Stimulated activated CD4-positive, alpha-beta T cell treated with anti-CD3 and anti-CD28 coated beads, Interleukin-15, amount 100 ng/mL, for 24 hours (primary cell): ENCODE measurements around the gene PIK3CG.

Experiments
- DNase-seq: peaks from one replicate; pipeline ENCODE4 v3.0.0-alpha.2; 2020

Gene PIK3CG

GRCh38 chr7:106858618-106859532 lies 6.2 kb upstream of the PIK3CG start:
- DNase-seq, result no peak

GRCh38 chr7:106862317-106863089 lies 2.6 kb upstream of the PIK3CG start:
- no peak for DNase-seq

- no peak for DNase-seq
These were observed 1.6 kb upstream of the PIK3CG start for GRCh38 chr7:106863274-106863997.

- no peak for DNase-seq
These were observed 592 bp upstream of the PIK3CG start for GRCh38 chr7:106864298-106865081.

- peak; percentile 33 for DNase-seq
These were observed 1.5 kb downstream of the PIK3CG start for GRCh38 chr7:106866298-106867281.

- no peak for DNase-seq
These were observed 2.7 kb downstream of the PIK3CG start for GRCh38 chr7:106867641-106868351.

GRCh38 chr7:106868364-106868763 lies 3.3 kb downstream of the PIK3CG start:
- DNase-seq, result no peak

GRCh38 chr7:106869954-106870353 lies 4.9 kb downstream of the PIK3CG start:
- no peak for DNase-seq

- no peak for DNase-seq
These were observed 5.4 kb downstream of the PIK3CG start for GRCh38 chr7:106870528-106870927.

GRCh38 chr7:106870983-106871410 lies 5.9 kb downstream of the PIK3CG start:
- DNase-seq, result no peak

- no peak for DNase-seq
These were observed 6.9 kb downstream of the PIK3CG start for GRCh38 chr7:106871793-106872571.

GRCh38 chr7:106872763-106873162 lies 7.7 kb downstream of the PIK3CG start:
- no peak for DNase-seq

GRCh38 chr7:106874076-106874475 lies 9.0 kb downstream of the PIK3CG start:
- no peak for DNase-seq

- no peak for DNase-seq
These were observed 10.4 kb downstream of the PIK3CG start for GRCh38 chr7:106875508-106875907.

- DNase-seq, result no peak
These were observed 13.8 kb downstream of the PIK3CG start for GRCh38 chr7:106878748-106879439.

GRCh38 chr7:106881984-106882383 lies 16.9 kb downstream of the PIK3CG start:
- DNase-seq, result no peak

- no peak for DNase-seq
These were observed 18.5 kb downstream of the PIK3CG start for GRCh38 chr7:106883456-106884026.

GRCh38 chr7:106885652-106886051 lies 20.6 kb downstream of the PIK3CG start:
- no peak for DNase-seq

GRCh38 chr7:106887421-106887820 lies 22.3 kb downstream of the PIK3CG start:
- no peak for DNase-seq
